Stimulated activated CD4-positive, alpha-beta T cell treated with anti-CD3 and anti-CD28 coated beads, Interleukin-15, amount 100 ng/mL, for 24 hours (primary cell): Measurements from ENCODE around the gene TRMT1L.
"Not testable (repeated sequence)": the region's sequence is repeated elsewhere in the genome, so short reads cannot be mapped to it uniquely, and the experiment has no call there.

Source experiments
- DNase-seq: peaks from one replicate; pipeline ENCODE4 v3.0.0-alpha.2; 2020

Gene TRMT1L, protein sequence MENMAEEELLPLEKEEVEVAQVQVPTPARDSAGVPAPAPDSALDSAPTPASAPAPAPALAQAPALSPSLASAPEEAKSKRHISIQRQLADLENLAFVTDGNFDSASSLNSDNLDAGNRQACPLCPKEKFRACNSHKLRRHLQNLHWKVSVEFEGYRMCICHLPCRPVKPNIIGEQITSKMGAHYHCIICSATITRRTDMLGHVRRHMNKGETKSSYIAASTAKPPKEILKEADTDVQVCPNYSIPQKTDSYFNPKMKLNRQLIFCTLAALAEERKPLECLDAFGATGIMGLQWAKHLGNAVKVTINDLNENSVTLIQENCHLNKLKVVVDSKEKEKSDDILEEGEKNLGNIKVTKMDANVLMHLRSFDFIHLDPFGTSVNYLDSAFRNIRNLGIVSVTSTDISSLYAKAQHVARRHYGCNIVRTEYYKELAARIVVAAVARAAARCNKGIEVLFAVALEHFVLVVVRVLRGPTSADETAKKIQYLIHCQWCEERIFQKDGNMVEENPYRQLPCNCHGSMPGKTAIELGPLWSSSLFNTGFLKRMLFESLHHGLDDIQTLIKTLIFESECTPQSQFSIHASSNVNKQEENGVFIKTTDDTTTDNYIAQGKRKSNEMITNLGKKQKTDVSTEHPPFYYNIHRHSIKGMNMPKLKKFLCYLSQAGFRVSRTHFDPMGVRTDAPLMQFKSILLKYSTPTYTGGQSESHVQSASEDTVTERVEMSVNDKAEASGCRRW

DNA sequence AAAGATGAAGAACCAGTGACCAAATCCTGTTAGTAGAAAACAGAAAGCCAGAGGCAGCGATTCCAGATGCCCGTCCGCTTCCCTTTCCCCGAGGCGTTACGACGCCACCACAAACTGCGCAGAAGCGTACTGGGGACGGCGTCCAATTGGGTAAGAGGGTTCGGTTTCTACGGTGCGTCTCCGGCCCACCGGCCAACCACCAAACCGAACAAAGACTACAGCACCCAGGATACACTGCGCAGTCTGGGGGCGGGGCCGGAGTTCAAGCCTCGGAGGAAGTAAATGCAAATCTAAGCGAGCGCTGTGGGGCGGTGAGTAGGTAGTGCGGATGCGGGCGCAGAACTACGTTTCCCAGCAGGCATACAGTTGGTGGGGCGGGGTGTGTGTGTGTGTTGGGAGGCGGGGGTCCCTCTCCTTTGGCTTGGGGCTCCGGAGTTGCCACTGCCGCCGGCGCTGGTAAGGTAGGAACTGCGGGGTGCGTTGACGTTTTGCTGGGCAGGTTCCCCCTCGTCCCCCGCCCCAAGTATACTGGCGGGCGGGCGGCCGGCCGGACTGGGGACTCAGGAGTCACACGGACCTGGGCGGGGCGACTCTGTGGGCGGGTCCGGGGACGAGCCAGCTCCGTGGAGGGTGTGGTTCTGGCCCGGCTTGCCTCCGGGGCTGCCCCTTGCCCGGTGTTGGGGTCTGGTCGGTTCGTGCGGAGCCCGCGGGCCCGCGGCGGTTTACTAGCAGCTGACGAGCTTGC, at the start of gene TRMT1L, which contains the start of gene SWT1:
TRMT1L (minus strand) TSS at position 100 of the 745 bp plus-strand sequence. CDS start 241 bp downstream, outside the sequence.
SWT1 (plus strand) TSS at position 314 of the 745 bp plus-strand sequence. CDS start 3,675 bp downstream, outside the sequence.
- peak; percentile 99 for DNase-seq

DNA sequence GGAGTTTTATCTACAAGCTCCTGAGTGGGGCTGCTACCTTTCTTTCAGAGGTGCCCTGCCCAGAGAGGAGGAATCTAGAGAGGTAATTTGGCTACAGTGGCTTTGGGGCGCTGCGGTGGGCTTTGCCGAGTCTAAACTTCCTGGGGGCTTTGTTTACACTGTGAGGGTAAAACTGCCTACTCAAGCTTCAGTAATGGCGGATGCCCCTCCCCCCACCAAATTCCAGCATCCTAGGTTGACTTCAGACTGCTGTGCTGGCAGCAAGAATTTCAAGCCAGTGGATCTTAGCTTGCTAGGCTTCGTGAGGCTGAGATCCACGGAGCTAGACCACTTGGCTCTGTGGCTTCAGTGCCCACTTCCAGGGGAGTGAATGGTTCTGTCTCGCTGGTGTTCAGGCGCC, 44.1 kb upstream of the TRMT1L start:
- no peak for DNase-seq

DNA sequence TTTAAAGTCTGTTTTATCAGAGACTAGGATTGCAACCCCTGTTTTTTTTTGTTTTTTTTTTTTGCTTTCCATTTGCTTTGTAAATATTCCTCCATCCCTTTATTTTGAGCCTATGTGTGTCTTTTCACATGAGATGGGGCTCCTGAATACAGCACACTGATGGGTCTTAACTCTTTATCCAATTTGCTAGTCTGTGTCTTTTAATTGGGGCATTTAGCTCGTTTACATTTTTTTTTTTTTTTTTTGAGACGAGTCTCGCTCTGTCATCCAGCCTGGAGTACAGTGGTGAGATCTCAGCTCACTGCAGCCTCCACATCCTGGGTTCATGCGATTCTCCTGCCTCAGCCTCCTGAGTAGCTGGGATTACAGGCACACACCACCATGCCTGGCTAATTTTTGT, 42.0 kb upstream of the TRMT1L start:
- not testable (repeated sequence) for DNase-seq

- no peak for DNase-seq
Observed at GRCh38 chr1:185193756-185194155, 37.0 kb upstream of the TRMT1L start.

DNA sequence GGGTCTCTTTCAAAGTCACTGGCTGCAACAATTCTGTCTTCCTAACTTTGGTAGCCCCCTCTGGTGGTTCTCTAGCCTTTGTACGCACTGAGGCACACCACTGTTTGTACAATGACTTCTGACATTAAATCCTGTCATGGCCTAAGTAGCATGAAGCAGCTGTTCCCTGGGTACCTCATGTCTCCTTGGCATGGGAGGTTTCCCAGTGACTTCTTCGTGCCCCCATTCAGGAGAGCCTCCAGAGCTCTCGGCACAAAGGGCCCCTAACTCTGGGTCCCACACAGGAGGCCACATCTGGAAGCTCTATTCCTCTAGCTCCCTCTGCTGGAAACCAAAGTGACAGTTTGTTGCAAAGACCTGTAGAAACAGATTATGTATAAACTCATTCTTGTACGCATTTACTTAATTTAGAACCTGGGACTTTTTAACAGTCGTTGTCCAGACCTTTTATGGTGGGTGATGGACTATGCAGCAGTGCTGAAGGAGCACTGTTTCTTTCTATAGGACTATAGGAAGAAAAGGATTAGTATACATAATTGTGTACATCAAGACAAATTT, 13.6 kb upstream of the TRMT1L start:
- DNase-seq = peak; percentile 41

- no peak for DNase-seq
Observed at GRCh38 chr1:185166106-185166505, 9.4 kb upstream of the TRMT1L start.

DNA sequence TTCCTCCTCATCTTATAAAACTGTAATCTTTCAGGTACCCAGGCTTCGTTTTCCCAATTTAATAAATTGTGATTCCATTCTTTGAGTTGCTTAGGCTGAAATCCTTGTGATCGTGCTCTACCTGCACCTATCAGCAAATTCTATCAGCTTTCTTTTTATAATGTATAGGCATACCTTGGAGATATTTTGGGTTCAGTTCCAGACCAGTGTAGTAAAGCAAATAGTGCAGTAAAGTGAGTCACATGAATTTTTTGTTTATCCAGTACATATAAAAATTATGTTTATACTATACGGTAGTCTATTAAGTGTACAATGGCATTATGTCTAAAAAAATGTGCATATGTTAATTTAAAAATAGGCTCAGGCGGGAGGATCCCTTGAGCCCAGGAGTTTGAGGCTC, 5.7 kb upstream of the TRMT1L start:
- no peak for DNase-seq

DNA sequence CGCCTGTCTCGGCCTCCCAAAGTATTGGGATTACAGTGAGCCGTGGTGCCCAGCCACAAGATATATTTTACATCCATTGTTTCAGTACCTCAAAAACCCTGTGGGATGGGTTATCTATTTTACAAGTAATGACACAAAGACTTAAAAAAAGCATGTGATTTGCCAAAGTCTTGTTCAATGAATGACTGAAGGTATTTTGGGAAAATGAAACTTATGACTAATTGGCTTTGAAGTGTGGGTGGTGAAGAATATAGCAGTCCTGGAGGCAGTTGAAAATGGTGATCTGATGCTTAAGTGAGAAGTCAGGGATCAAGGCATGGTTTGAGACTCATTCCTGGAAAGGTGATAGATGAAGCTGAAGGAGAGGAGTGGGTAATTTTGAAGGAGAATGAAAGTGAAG, 3.2 kb upstream of the TRMT1L start:
- DNase-seq = no peak

GRCh38 chr1:185158800-185159199, 2.0 kb upstream of the TRMT1L start:
- DNase-seq = no peak

- DNase-seq = no peak
Observed at GRCh38 chr1:185157599-185158412, 1.1 kb upstream of the TRMT1L start.

- no peak for DNase-seq
Observed at GRCh38 chr1:185156288-185156853, 382 bp downstream of the TRMT1L start.

- no peak for DNase-seq
Observed at GRCh38 chr1:185155600-185156287, 1.0 kb downstream of the TRMT1L start.

DNA sequence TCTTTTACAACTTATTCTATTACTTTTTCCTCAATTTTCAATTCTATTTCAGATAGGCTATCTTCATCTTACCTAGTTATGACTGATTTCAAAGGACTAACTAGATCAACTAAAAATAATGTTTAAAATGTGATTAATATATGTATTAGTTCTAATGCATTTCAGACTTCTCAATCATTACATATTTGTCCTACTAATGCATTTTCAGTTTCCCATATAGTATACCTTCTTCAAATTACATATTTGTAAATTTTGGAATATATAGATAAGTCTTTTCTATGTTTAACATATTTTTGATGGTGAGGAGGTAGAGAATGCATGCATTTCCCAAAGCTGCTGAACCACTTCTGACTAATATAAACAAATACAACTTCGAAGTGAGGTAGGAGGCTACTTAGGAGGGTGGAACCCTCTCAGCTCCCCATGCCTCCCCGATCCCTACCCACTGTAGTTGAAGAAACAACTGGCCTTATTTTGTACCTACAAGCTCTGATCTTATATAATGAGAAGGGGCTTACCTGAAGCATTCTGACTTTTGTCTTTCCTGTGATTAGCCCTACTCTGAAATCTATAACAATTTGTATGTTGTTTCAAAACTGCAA, 1.7 kb downstream of the TRMT1L start:
- DNase-seq = no peak

GRCh38 chr1:185152187-185152767, 4.5 kb downstream of the TRMT1L start:
- no peak for DNase-seq

DNA sequence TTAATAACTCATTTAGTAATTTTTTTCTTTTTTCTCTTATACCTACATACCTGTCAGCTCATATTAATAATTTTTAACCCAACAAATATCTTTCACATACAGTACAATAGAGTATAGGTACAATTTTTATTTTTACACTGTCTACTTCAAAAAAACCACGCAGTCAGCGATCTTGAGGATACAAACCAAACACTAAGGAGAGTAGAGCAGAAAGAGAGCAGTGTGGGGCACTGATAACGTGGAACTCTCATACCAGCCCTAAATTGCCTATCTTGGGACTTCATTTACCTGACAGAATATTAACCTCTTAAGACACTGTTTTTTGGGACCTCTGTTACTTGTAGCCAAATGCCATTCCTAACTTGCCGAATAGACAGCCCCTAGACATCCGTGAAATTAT, 5.5 kb downstream of the TRMT1L start:
- DNase-seq = no peak

DNA sequence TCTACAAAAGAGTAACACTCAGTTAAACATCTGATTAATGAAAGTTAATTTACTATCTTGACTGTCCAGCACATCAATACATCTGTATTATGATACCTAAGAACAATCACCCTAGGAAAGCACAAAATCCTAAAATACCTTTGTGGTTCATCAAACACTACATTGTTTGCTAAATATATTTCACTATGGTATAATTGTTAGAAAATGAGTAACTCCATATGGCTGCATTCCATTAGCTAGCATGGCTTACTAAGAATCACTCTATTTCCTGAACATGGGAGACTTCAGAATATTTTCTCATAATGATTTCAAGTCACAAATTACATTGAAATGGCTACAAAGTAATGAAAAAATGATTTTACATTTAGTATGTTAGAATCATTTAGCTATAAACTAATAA, 12.5 kb downstream of the TRMT1L start:
- no peak for DNase-seq

GRCh38 chr1:185139246-185139645, 17.5 kb downstream of the TRMT1L start:
- no peak for DNase-seq

DNA sequence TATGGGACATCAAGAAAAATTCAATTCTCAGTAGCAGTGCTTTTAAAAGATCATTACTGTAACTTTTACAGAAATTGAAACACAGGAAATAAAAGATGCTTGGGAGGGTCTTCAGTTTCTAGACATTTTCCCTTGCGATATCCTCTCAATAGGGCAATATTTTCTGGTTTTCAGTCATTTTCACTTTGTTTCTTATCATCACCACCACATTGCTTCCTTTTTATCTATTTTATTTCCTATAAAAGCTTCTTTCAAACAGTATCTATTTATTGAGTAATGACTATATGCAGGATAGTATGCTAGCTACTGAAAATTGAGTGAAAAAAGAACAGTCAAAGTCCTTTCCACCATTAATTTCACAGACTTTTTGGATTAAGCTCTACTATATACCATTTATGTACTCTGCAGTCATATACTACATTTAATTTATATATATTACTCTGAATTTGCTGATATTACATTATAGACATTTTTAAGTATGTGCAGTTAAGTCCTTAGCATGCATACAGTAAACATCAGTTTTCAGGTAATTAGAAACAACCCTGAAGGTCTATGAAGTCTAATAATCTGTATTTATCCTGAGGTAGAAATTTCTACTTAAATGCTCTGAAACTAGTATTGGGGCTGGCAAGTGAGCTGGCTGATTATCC, 18.7 kb downstream of the TRMT1L start:
- DNase-seq = no peak

- DNase-seq = no peak
Observed at GRCh38 chr1:185132534-185132933, 24.2 kb downstream of the TRMT1L start.

DNA sequence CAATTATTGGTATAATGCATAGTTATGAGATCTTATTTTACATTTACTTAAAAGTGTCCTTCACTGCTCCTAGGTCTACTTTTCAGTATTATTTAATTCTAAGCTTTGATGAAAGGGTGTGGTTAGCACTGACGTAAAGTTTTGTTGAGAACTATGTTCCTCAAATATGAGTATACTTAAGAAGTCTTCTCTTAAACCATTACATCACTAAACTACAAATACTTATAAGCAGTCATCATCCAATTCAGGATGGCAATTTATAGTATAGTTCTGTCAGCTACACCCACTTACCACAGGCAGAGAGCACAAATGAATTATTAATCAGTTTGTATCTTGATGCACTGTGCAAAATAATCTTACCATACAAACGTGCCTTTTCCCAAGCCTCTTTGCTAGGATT, 27.0 kb downstream of the TRMT1L start:
- DNase-seq = no peak
